ENCODE results near the gene FOXP1.

FOXP1 gene

DNA sequence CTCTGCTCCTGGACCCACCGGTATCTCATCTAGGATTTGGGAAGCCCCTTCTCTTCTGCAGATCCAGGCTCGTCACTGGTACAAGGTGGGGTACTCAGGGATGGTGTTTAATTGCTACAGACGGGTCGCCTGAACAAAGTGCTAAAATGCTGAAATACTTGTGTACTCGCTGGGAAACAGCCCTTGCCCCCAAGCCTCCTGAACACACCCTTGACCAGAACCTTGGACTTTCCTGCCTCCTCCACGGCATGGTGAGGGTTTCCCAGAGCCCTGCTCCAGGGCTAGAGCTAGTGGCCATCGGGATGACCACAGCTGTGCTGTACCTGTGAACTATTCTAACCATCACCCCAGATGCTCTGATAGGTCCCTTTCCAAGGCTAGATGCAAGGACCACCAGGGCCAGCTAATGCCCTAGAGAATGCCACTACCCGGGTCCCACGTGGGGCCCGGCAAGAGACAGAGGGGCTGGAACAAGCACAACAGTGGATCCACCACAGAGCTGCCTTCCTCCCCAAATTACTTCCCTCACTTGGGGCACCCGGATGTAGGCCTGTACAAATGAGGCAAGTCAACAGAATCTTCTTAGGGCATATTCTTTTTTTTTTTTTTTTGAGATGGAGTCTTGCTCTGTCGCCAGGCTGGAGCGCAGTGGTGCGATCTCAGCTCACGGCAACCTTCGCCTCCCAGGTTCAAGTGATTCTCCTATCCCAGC, 267.3 kb downstream of the FOXP1 start:
- TF ChIP-seq, protein P1, sequence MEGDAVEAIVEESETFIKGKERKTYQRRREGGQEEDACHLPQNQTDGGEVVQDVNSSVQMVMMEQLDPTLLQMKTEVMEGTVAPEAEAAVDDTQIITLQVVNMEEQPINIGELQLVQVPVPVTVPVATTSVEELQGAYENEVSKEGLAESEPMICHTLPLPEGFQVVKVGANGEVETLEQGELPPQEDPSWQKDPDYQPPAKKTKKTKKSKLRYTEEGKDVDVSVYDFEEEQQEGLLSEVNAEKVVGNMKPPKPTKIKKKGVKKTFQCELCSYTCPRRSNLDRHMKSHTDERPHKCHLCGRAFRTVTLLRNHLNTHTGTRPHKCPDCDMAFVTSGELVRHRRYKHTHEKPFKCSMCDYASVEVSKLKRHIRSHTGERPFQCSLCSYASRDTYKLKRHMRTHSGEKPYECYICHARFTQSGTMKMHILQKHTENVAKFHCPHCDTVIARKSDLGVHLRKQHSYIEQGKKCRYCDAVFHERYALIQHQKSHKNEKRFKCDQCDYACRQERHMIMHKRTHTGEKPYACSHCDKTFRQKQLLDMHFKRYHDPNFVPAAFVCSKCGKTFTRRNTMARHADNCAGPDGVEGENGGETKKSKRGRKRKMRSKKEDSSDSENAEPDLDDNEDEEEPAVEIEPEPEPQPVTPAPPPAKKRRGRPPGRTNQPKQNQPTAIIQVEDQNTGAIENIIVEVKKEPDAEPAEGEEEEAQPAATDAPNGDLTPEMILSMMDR (IDR thresholded peaks at IDR 0.05; ENCODE audit: low read depth, low read length) = no peak
- Histone ChIP-seq H3K4me3 (ENCODE audit: low read depth, low read length) (no peak overlapping the region), H3K27ac (no peak overlapping the region), H3K27me3 (ENCODE audit: insufficient read depth, low read depth, severe bottlenecking) (no peaks in the 10 kb centered on the region), H3K9me3 (ENCODE audit: severe bottlenecking) (no peaks in the 10 kb centered on the region), H3K36me3 (no peaks in the 10 kb centered on the region)
- DNase-seq = no peak

GRCh38 chr3:71315431-71315830, 268.1 kb downstream of the FOXP1 start:
- H3K27me3 ChIP-seq (ENCODE audit: insufficient read depth, low read depth, severe bottlenecking) = no peaks in the 10 kb centered on the region
- TF ChIP-seq, protein P1 (IDR thresholded peaks at IDR 0.05; ENCODE audit: low read depth, low read length) = no peak
- no peak overlapping the region for H3K27ac ChIP-seq

GRCh38 chr3:71313844-71314243, 269.7 kb downstream of the FOXP1 start:
- no peak for DNase-seq
- Histone ChIP-seq H3K27me3 (ENCODE audit: insufficient read depth, low read depth, severe bottlenecking) (no peaks in the 10 kb centered on the region), H3K9me3 (ENCODE audit: severe bottlenecking) (no peaks in the 10 kb centered on the region), H3K27ac (no peak overlapping the region), H3K4me3 (ENCODE audit: low read depth, low read length) (no peak overlapping the region), H3K36me3 (no peaks in the 10 kb centered on the region)
- TF ChIP-seq, protein P1 (IDR thresholded peaks at IDR 0.05; ENCODE audit: low read depth, low read length) = no peak

More at GRCh38 chr3:71315431-71315830, 268.1 kb downstream of the FOXP1 start:
- no peak for DNase-seq
- Histone ChIP-seq H3K9me3 (ENCODE audit: severe bottlenecking) (no peaks in the 10 kb centered on the region), H3K36me3 (no peaks in the 10 kb centered on the region), H3K4me3 (ENCODE audit: low read depth, low read length) (no peak overlapping the region)

- H3K27ac ChIP-seq = no peak overlapping the region
Observed at GRCh38 chr3:71312461-71312860, 271.1 kb downstream of the FOXP1 start.

DNA sequence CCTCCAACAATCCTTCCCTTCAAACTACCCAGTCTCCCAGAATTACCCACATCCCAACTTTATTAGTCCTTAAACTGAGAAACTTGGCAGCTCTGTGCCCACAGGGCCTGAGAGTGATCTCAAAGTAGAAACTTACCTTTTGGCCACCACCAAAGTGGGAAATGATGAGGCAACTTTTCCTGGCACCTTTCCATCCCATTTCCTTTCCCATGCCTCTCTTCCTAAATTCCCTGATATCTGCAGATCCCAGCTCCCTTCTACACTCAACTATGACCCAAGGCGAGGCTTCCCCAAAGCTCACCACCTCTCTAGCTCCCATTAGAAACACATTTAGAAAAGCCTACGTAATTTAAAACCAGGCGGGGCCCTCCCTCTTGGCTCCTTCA, 271.9 kb downstream of the FOXP1 start:
- no peak overlapping the region for H3K4me3 ChIP-seq (ENCODE audit: low read depth, low read length)
- no peaks in the 10 kb centered on the region for H3K9me3 ChIP-seq (ENCODE audit: severe bottlenecking)
- H3K27me3 ChIP-seq (ENCODE audit: insufficient read depth, low read depth, severe bottlenecking) = no peaks in the 10 kb centered on the region
- H3K36me3 ChIP-seq = no peaks in the 10 kb centered on the region
- no peak overlapping the region for H3K27ac ChIP-seq
- TF ChIP-seq, protein P1 (IDR thresholded peaks at IDR 0.05; ENCODE audit: low read depth, low read length) = no peak
- DNase-seq = no peak

More at GRCh38 chr3:71312461-71312860, 271.1 kb downstream of the FOXP1 start:
- no peak overlapping the region for H3K4me3 ChIP-seq (ENCODE audit: low read depth, low read length)
- H3K27me3 ChIP-seq (ENCODE audit: insufficient read depth, low read depth, severe bottlenecking) = no peaks in the 10 kb centered on the region
- no peaks in the 10 kb centered on the region for H3K36me3 ChIP-seq
- TF ChIP-seq, protein P1 (IDR thresholded peaks at IDR 0.05; ENCODE audit: low read depth, low read length) = no peak
- no peak for DNase-seq
- H3K9me3 ChIP-seq (ENCODE audit: severe bottlenecking) = no peaks in the 10 kb centered on the region

Data from WERI-Rb-1 (cell line).